Pons (tissue), 1 donor: ENCODE measurements around the gene NFILZ.

Experiments
- DNase-seq: peaks from one replicate; pipeline ENCODE4 v3.0.0-alpha.2; 2016; ENCODE audit warnings: low spot score

The NFILZ gene, protein sequence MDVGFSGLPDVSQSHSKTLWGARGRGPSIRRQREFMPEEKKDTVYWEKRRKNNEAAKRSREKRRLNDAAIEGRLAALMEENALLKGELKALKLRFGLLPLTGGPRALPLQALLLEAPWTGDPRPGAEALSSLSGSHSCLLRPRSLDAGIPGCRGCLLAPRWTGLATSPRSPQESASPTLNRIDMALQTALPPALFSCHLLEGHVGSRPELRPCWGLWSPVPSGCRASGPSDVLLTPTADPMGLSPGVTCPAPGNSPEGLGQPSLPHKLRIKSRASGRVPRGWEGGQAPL

DNA sequence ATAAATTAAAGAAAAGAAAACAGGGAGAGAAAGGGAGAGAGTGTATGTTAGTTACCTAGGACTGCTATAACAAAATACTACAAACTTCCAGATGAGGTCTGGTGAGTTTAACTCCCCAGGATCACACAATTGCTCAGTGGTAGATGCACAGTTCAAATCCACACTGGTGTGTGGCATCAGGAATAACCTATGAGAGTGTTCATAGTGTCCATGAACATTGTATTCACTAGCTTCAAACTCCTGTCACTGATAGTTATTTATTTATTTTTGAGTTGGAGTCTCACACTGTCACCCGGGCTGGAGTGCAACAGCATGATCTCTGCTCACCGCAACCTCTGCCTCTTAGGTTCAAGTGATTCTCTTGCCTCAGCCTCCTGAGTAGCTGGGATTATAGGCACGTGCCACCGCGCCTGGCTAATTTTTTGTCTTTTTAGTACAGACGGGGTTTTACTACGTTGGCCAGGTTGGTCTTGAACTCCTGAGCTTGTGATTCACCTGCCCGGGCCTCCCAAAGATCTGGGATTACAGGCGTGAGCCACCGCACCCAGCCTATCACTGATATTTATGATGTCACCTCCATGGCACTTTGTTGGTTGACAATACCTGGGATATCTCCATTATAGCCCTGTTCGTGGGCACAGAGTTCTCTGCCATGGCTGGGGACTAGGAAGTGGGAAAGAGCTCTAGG lies at the start of gene NFILZ:
NFILZ (plus strand) TSS at position 638 of the 688 bp plus-strand sequence. CDS start 46,133 bp downstream, outside the sequence.
- no peak for DNase-seq

DNA sequence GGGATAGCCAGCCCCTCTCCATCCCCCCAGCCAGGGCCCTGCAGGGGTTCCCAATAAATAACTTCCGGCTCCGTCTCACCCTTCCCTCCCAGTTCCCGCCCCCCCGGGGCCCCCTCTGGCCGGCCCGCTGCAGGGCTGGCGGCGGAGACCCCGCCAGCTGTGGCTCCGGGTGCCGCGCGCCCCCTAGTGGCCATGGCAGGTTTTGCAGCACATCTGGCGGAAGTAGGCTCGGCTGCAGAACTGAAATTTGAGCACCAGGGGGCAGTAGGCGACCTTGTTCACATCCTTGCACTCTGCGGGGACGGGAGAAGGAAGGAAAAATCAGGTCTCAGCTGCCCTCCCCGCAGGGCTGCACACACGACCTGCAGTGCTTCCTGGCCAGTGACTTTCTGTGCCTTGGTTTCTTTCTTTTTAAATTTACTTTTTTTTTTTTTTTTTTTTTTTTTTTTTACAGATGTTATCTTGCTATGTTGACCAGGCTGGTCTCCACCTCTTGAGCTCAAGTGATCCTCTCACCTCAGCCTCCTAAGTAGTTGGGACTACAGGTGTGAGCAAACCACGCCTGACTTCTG lies 49.6 kb upstream of the NFILZ start:
- peak; percentile 67 for DNase-seq

DNA sequence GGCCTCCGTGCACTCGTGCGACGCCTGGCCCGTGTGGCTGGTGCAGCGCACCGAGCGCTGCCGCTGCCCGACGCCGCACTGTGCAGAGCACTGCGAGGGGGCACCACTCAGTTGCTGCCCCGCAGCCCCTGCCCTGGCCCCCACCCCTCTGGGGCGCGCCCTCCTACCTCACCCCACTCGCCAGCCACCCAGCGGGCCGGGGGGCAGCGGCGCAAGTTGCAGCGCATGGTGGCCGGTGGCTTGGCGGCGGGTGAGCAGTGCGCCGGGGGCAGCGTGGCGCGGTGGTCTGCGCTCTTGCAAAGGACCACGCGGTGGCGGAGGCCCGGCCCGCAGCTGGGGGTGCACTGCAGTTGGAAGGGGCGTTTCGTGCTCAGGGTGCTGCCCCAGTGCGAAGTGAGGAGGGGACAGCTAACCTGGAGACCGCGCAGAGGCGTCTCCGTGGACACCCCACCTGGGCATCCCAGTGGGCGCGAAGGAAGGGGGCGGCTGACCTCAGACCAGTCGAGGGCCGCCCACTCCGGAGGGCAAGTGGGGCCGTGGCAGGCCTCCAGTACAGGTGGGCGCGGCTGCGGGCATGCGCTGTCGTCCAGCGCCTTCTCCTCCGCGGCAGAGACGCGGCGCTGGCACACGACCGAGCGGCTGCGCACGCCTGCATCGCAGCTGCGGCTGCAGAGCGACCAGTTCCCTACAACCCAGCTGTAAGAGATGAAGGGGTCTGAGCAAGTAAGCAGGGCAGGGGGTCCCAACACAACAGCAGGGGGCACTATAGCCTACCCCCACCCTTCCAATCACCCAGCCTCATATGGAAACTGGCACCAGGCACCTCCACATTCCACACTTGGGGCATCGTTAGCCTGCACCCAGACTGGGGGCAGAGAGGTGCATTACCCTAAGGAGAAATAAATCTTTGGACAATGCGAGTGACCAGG lies 45.2 kb upstream of the NFILZ start:
- DNase-seq = no peak

DNA sequence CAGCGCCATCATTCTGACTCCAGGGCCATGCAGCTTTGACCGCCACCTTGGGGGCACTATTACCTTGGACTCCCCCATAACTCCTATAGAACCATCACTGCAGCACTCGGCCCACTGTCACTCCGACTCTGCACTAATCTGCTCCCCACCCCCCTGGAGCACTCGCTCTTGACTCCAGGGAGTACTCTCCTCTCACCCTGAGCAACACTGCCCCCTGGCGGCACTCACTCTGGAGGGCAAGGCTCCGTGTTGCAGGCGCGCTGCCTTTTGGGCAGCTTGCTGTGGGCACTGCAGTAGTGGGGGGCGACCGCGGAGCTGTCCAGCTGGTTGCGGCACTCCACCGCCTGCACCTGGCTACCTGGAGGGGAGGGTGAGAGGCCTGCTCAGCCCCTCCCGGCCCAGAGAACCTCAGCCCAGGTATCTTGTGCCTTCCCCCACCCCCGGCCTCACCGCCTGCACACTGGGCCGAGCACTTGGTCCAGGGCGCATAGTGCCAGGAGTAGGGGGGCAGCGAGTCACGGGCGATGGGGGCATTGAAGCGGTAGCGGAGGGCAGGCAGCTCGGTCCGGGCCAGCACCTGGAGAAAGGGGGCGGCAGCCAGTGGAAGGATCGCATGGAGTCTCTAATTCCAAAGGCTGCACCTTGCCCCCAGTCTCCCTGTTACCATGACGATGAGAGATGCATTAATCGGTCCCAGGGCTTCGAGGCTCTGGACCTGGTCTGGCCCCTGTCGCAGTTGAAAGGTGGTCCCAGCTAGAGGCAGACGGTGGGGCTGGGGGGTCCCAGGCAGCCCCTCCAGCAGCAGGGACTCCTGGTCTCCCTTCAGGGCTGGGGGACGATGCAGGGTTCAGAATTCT lies 44.3 kb upstream of the NFILZ start:
- no peak for DNase-seq

DNA sequence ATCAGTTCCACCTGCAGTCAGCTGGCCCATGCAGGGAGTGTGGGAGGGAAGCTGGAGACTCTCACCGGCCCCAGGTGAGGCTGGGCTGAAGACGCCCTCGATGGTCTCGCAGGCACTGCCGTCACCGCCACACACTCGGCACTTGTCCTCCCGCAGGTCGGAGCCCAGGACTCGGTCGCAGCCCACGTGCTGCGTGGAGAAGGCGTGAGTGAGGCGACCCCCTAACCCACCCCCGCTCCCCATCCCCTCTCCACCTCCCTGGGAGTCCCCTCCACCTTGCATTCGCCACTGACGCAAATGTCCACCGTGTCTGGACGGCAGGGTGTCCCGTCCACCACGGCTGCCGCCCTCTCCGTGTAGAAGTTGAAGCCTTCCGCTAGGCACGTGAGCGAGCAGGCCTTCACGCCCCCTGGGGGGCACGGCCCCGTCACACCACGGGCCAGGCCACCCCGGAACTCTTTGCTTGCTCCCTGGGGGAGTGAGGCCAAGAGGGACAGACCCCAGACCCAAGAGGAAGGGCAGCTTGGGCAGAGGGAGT lies 41.2 kb upstream of the NFILZ start:
- no peak for DNase-seq

DNA sequence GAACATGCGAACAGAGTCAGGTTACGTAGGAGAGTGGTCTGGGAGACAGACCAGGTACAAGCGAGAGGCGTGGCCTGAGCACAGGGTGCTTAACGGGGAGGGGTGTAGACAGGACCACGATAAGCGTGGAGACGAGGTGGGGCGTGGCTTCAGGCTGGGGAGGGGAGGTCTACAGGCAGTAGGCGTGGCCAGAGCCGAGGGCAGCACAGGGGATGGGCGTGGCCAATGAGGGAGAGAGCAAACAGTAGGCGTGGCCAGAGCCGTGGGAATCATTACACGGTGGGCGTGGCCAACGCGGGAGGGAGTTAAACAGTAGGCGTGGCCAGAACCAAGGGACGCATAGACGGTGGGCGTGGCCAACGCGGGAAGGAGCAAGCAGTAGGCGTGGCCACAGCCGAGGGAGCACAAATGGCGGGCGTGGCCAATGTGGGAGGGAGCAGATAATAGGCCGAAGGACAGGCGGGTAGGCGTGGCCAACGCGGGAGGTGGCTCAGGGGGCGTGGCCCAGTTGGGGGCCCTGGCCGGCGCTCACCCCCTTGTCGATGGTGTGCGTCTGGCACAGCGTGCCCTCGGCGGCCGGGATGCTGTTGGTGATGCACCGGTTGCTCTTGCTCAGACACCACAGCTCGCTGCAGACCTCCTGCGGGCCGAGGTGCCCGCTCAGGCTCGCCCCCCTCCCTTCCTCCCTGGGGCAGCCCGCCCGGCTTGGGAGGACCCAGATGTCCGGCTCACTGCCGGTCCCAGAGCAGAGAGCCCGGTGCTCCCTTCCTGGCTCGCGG lies 38.0 kb upstream of the NFILZ start:
- DNase-seq = peak; percentile 86

DNA sequence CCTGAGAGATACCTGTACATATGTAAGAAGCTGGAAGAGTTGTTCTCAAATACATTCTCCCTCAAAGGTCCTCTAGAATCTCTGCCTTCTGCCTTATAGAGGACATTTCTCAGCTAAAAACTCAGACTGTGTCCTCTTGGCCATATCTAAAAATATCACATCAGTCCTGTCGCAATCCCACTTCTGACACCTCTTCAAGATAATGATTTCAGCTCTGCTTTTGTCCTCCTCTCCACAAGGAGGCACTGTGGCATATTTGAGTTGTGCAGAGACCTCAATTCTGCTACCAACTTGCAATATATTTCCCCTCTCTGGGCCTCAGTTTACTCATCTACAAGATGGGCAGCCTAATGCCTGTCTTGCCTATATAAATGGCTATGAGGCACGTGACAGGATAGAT lies 36.5 kb upstream of the NFILZ start:
- no peak for DNase-seq

DNA sequence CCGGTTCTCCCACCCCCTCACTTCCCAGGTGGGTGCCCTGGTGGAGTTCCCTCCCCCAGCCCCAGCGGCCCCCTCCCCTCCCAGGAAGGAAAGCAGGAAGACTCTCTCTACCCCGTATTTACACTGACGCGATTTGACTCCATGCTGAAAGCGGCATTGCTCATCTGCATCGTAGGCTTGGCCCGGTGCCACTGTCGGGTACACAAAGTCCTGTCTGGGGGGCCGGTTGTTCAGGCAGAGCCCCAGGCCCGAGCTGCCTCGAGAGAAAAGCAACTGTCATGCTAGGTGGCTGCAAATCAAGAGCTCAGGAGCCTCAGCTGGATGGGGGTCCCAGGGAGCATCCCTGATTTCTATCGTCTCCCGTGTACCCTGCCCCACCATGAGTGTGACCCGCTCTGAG lies 34.8 kb upstream of the NFILZ start:
- no peak for DNase-seq

DNA sequence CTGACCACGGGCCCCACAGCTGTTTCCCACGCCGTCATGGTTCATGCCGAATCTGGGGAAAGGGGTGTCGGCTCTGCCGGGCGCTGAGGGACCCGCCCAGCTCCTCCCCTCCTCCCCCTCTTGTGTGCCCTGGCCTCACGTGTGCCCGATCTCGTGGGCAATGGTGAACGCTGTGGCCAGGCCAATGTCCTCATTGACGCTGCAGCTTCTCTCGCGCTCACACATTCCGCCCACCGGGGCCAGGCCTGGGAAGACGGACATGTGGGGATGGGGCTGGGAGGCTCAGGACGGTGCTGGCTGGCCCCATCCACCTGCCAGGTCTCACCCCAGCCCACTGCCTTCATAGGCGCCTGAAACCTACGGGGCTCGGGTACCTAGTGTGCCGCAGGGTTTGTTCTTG lies 34.3 kb upstream of the NFILZ start:
- no peak for DNase-seq

DNA sequence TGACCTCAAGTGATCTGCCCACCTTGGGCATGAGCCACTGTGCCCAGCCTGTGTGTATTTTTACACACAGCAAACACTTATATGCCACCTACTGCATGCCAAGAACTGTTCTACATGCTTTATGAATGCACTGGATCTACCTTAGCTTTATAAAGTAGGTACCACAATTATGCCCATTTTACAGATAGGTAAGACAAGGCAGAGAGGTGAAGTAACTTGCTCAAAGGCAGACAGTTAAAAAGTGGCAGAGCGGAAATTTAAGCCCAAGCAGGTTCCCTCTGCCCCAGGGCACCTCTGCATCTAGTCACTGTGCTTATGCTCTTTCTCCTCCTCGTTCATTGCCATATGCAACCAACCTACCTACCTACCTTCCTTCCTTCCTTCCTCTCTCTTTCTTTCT lies 30.4 kb upstream of the NFILZ start:
- DNase-seq = no peak

DNA sequence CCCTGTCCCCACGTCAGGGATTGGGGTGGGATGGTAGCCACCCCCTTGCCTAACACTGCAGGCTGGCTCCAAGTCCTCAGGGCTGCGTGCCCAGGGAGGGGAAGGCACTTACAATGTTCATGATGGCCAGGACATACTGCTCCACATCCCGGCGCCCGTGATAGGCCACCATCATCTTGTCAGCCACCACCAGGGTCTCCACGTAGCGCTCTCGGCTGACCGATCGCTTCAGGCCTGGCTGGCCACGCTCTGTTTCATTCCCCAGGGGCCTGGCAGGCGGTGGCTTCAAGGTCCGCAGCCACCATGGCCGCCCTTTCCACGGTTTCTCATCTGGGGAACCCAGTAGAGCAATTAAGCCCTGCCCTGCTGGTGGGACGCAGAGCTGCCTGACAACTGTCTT lies 29.6 kb upstream of the NFILZ start:
- DNase-seq = no peak

DNA sequence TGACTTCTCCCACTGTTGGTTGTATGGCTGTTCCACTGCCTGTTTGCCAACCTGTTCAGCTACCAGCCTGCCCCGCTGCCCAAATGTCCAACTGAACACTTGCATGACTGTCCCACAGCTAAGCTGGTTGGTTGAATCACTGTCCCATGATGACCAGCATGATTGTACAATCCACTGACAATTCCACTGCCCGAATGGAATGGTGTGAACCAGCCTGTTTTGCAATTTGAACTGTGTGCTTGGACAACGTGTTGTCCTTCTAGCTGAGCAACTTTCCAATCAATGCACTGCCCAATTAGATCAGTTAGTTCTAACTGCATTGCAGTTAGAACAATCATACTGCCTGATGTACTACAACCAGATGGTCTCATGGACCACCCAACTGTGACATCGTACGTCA lies 28.6 kb upstream of the NFILZ start:
- no peak for DNase-seq

DNA sequence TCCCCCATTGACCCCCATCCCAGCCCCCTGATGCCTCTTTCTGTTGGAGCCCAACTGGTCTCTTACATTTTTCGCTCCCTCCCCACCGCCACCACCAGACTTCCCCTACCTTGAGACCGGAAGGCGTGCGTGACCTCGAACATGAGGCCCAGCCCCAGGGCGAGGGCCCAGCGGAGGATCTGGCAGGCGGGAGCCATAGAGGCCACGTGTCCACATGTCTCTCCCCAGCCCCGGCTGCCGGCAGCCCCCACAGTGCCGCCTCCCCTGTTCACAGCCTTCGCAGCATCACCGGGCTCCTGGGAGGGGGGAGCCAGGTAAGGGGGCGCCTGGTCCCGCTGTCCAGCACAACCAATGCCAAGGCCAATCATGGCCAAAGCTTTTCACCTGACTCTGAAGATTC lies 24.9 kb upstream of the NFILZ start:
- DNase-seq = no peak

DNA sequence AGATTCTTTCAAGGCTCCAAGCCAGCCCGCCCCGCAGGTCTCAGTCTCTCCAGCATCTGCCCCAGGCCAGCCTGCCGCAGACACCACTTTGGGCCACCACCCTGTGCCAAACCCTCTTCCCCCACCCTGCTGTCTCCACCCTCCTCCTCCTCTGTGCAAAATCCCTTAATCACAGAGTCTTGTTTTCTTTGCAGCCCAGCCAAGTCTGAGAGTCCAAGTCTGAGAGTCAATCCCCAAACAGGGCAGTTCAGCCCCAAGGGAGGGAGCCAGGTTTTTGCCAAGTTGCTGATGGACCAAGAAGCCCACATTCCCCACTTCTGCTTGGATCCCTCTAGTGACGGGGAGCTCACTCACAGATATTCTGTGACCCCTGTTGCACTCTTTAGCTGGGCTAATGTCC lies 23.0 kb upstream of the NFILZ start:
- no peak for DNase-seq

DNA sequence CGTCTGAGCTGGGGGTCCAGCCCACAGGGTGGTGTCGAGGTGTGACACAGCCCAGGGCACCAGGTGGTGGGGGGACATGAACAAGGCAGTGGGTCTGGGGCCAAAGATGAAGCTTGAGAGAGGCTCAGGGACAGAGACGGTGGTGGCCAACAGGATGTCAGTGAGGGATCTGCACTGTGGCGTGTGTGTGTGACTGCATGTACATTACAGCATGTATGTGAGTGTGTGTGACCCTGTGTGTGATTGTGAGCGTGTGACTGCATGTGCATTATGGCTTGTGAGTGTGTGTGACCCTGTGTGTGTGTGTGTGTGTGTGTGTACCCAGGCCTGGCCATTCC lies 21.5 kb upstream of the NFILZ start:
- no peak for DNase-seq

DNA sequence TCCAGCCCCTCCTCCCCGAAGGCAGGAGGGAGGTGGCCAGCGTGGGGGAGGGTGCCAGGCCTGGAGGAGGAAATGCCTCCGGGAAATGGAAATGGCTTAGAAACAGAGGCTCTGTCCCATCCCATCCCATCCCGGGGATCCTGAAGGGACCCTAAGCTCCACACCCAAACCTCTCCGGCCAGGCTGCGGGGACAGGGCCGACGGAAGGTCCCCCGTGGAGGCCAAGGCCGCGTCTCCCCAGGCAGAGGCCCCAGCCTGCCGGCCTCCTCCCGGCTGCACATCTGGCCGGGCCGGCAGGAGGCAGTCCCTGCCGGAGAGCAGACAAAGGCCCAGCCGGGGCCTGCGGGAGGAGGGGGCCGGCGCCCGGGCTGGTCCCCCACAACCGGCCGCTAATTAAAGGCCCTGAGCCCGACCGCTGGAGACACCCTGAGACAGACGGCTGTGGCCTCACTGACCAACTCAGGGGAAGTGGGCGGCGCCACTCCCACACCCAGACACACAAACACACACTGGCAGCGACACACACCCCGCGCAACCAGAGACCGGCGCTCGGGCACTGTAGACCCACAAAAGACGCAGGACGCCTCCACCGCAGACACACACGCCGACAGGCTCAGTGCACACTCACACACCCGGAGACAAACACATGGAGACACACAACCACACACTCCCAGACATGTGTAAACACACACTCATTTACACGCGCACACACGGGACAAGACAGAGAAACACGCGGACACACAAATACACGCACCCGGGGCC lies 21.0 kb upstream of the NFILZ start:
- no peak for DNase-seq

DNA sequence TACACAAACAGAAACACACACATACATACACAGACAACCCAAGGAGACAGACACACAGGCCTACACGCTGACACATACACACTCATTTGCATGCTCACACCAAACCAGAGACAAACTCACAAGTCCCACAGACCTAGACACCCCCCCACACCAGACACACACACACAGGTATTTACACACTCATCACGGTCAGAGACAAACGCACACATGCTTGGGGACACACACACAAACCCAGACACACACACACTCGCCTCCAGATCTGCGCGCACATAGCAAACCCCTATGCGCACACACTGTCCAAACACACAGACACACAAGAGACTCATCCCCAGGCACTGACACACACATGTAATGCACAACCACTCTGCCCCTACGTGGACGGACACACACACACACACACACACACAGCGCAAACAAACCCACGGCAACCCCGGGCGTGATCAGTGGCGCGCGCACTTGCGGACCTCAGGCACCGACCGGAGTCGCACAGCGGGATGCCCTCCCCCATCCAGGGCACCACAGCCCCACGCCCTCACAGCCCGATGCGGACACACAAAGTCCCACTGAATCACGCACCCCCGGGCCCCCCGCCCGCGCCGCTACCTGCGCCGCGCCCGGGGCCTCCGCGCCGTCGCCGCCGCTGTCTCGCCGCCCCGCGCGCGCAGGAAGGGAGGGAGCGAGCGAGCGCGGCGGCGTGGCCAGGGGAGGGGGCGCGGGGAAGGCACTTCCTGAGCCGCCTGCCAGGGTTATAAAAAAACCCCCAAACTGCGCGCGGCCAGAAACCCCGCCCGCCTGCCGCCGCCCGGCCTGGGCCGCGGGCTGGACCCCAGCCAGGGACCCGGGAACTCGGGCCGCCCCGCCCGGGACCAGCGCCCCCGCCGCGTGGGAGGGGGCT lies 20.1 kb upstream of the NFILZ start, which contains the start of gene ADAMTS10:
ADAMTS10 (minus strand) TSS at position 675 of the 895 bp plus-strand sequence. CDS start 5,005 bp downstream, outside the sequence.
- no peak for DNase-seq

DNA sequence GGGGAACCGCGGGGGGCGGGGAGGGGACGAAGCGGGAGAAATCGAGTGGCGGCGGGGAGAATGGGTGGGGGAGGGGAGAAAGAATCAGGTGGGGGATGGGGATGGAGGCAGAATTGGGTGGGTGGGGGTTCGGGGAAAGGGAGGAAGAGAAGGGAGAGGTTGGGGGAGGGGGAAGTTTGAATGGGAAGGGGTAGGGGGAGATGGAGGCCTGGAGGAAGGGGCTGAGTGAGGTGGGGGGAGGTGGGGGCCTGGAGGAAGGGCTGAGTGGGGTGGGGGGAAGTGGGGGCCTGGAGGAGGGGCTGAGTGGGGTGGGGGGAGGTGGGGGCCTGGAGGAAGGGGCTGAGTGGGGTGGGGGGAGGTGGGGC lies 19.5 kb upstream of the NFILZ start:
- no peak for DNase-seq
